ENCODE measurements around the gene CPEB1.

Gene CPEB1

GRCh38 chr15:82647045-82647834 is at the start of gene CPEB1:
Gene CPEB1 (minus strand): TSS chr15:82647363. CDS start chr15:82628459, 18,904 bp downstream.
- DNase-seq = peak; percentile 70

- DNase-seq = no peak
These were observed 45.0 kb upstream of the CPEB1 start for GRCh38 chr15:82692171-82692570.

DNA sequence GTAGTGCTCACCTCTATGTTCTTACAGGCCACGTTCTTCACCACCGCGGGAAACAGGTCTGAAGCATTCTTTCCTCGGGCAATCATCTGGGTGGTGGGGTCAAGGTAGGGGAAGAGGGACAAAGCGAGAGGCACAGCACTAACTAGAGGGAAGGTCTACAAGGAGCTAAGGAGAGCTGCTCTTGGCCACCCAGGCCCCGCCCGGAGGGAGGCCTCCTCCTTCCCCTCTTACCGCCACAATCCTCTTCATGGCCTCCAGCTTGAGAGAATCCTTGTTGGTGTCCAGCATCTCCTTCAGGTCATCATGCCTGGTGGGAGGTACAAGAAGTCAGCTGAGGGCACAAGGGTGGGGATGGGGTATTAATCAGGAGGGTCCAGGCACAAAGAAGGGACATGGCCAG is 42.0 kb upstream of the CPEB1 start:
- no peak for DNase-seq

GRCh38 chr15:82688691-82689090 is 41.5 kb upstream of the CPEB1 start:
- DNase-seq = no peak

- no peak for DNase-seq
These were observed 34.2 kb upstream of the CPEB1 start for GRCh38 chr15:82681371-82681770.

DNA sequence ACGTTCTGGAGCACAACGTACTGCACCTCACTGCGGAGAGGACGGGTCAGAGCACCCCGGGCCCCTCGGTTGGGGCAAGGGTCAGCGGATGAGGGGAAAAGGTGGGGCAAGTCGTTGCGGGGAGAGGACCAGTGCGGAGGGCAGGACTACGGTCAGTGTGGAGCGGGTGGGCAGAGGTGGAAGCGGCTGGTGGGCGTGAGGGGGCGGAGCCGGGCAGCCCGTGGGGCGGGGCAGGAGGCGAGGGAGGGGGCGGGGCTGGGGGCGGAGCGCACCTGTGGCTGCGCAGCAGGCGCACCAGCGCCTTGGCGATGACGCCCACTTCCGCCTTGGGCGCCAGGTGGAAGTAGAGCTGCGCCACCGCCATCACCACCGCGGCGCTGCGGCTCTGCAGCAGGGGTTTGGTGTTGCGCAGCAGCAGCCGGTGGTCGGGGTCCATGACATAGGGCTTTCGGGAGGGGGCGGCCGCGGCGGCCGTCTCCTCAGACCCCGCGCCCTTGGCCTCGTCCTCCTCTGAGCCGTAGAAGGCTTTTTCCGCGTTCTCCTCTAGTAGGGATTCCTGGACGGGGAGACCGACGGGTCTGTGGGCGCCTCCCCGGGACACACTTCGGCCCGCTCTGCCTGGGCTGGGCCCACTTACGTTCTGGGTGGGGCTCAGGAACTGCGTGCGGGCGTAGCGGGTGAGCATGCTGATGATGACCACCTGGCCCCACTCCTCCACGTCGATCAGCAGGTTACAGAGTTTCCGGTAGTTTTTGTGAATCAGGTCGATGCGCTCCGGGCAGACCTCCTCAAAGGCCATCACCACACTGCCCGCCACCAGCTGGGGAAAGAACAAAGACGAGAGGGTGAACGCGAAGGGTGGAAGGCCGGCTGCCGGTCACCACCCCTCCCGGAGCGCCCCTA is 33.3 kb upstream of the CPEB1 start:
- peak; percentile 81 for DNase-seq

- DNase-seq = no peak
These were observed 32.5 kb upstream of the CPEB1 start for GRCh38 chr15:82679626-82680199.

- DNase-seq = no peak
These were observed 30.7 kb upstream of the CPEB1 start for GRCh38 chr15:82677720-82678323.

GRCh38 chr15:82674873-82675272 is 27.7 kb upstream of the CPEB1 start:
- DNase-seq = no peak

DNA sequence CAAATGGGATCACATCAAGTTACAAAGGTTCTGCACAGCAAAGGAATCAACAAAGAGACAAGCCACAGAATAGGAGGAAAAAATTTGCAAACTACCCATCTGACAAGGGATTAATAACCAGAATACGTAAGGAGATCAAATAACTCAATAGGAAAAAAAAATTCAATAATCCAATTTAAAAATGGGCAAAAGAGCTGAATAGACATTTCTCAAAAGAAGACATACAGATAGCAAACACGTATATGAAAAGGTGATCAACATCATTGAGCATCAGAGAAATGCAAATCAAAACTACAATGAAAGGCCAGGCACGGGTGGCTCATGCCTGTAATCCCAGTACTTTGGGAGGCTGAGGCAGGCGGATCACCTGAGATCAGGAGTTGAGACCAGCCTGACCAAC is 23.5 kb upstream of the CPEB1 start:
- DNase-seq = no peak

GRCh38 chr15:82666606-82667005 is 19.4 kb upstream of the CPEB1 start:
- no peak for DNase-seq

DNA sequence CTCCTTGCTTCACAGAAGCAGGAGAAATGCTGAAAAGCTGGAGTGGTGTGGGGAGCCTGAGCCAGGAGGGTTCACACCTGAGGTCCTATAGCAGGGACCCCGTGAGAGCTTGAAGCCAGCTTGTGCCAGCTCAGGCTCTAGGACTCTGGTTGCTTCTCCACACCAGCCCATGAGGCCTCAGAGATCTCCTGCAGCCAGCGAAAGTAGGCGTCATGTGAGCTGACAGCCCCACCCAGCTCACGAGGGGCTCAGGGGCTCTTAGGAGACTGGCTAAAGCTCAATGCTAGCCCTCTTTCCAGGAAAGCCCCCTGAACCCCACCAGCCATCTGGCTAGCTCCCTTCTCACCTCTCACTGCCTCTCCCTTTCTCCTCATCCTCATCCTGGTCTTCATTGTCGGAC is 16.9 kb upstream of the CPEB1 start:
- no peak for DNase-seq

GRCh38 chr15:82663186-82663600 is 16.0 kb upstream of the CPEB1 start:
- peak; percentile 35 for DNase-seq

GRCh38 chr15:82662641-82663040 is 15.5 kb upstream of the CPEB1 start:
- no peak for DNase-seq

DNA sequence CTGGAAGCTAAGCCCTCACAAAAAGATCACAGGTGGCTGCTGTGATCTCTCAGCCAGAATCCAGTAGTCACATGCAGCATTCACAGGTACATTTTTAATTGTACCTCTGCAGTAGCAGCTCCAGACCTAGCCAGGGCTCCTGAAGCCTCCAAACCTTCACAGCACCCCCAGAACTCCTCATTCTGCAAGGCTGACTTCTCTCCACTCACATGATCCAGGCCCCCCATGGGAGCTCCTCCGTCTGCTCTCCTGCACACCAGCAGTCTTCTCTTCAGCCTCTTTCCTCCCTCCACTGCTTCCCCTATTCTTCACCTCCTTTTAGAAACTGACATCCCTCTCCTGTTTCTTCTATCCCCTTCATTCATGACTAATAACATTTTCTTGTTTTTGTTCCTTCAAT is 13.2 kb upstream of the CPEB1 start:
- DNase-seq = no peak

- DNase-seq = no peak
These were observed 9.6 kb upstream of the CPEB1 start for GRCh38 chr15:82656641-82657266.

DNA sequence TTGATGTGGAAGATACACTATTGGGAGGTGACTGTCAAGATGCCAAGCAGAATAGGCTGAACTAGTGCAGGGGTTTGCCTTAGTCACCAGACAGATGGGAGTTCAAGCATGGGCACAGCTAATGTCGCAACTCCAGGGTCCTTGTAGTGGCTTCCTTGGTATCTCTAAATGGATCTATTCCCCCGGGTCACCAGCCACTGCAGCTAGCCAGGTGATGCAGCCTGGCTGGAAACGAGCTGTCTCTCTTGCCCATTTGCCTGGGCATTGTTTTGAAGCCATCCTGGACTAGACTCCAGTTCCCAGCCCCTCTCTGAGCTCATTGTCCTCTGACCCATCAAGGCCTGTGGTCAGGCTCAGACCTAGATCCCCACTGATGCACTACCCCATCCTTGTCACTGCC is 8.4 kb upstream of the CPEB1 start:
- DNase-seq = no peak

- no peak for DNase-seq
These were observed 6.5 kb upstream of the CPEB1 start for GRCh38 chr15:82653483-82654168.

DNA sequence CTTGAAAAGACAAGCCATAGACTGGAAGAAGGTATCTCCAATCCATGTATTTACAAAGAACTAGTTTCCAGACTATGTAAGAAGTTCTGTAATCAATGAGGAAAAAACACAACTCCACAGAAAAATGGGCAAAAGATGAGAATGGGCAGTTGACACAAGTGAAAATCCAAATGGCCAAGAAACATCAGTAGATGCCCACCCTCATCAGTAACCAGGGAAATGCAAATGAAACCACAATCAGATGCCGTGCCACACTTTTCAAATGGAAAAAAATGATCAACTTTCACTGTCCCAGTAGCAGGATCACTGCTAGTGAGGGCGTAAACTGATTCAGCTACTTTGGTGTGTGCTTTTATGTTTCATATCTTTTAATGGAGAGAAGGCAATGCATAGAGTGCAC is 4.5 kb upstream of the CPEB1 start:
- no peak for DNase-seq

DNA sequence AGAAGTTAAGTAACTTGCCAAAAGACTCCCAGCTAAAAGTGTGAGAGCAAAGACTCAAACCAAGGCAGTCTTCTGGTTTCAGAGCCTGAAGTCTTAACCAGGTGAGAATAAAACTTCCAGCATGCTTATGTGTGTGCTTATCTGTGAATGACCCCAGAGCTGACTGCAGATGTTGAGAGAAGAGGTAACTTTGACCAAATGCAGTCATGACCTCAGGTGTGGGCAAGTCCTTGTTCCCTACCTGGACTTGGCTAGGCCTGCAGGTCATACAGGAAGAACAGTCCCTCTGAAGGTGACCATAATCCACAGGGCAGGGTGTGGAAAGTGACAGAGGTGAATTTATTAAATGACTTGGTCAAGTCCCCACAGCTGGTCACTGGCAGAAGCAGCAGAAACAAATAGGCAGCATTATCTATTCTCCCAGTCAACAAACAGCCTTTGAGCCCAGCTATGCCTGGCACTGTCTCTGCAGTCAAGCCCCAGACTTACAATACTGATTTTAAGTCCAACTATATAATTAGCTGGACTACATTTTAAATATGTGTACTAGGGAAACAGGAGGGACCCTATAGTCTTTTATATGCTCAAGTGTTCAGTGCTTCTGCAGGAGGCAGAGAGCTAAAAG is 3.0 kb upstream of the CPEB1 start:
- DNase-seq = no peak

GRCh38 chr15:82649226-82649999 is 2.2 kb upstream of the CPEB1 start:
- no peak for DNase-seq
